ENCODE results near the gene SETD2. TPM values are rescaled to one million over a fixed set of nuclear protein-coding genes. Genes with fewer than 3 reads are reported as not detected.

Gene SETD2
- total RNA-seq, 1 experiment from 2014 or later: 38.0 TPM

DNA sequence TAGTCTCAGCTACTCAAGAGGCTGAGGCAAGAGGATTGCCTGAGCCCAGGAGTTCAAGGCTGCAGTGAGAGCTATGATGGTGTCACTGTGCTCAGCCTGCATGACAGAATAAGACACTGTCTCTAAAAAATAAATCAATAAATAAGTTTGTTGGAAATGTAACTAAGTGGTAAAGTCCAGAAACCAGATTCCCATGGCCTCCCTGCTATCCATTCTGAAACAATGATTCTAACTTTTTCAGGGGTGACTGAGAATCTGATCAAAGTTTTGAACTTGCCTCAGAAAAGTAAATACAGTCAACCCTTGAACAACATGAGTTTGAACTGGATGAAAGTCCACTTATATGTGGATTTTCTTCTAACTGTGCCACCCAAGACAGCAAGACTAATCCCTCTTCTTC, 98.2 kb downstream of the SETD2 start:
- ChIA-PET POLR2A (no interaction called here), CTCF (no interaction called here)
- DNase-seq (ENCODE audit: unreplicated experiment): no peak
- no peaks in the 10 kb centered on the region for H3K27me3 Mint-ChIP-seq (ENCODE audit: insufficient read depth, unreplicated experiment)
- no peak for TF ChIP-seq CTCF (IDR thresholded peaks at IDR 0.05; ENCODE audit: unreplicated experiment)
- BruUV-seq (replicated peaks): no TSS peak
- intact Hi-C loops (cut with micrococcal nuclease): no loop called here
- no peak overlapping the region for H3K27ac Mint-ChIP-seq (ENCODE audit: low read depth, unreplicated experiment)
- H3K4me3 Mint-ChIP-seq (ENCODE audit: unreplicated experiment): no peak overlapping the region
- H3K4me1 Mint-ChIP-seq (ENCODE audit: insufficient read depth, unreplicated experiment): no peaks in the 10 kb centered on the region
- no peaks in the 10 kb centered on the region for H3K9me3 Mint-ChIP-seq (ENCODE audit: unreplicated experiment)
- peaks cover 57% of the 10 kb centered on the region for H3K36me3 Mint-ChIP-seq (ENCODE audit: insufficient read depth, unreplicated experiment)

- BruUV-seq (replicated peaks): no TSS peak
- Mint-ChIP-seq H3K27ac (ENCODE audit: low read depth, unreplicated experiment) (no peak overlapping the region), H3K36me3 (ENCODE audit: insufficient read depth, unreplicated experiment) (peaks cover 54% of the 10 kb centered on the region), H3K27me3 (ENCODE audit: insufficient read depth, unreplicated experiment) (no peaks in the 10 kb centered on the region), H3K4me1 (ENCODE audit: insufficient read depth, unreplicated experiment) (no peaks in the 10 kb centered on the region), H3K9me3 (ENCODE audit: unreplicated experiment) (no peaks in the 10 kb centered on the region), H3K4me3 (ENCODE audit: unreplicated experiment) (no peak overlapping the region)
- POLR2A ChIA-PET: no interaction called here
- no peak for DNase-seq (ENCODE audit: unreplicated experiment)
- no peak for TF ChIP-seq CTCF (IDR thresholded peaks at IDR 0.05; ENCODE audit: unreplicated experiment)
- CTCF ChIA-PET: no interaction called here
- intact Hi-C loops (cut with micrococcal nuclease): no loop called here
Observed at GRCh38 chr3:47065058-47065457, 98.9 kb downstream of the SETD2 start.

DNA sequence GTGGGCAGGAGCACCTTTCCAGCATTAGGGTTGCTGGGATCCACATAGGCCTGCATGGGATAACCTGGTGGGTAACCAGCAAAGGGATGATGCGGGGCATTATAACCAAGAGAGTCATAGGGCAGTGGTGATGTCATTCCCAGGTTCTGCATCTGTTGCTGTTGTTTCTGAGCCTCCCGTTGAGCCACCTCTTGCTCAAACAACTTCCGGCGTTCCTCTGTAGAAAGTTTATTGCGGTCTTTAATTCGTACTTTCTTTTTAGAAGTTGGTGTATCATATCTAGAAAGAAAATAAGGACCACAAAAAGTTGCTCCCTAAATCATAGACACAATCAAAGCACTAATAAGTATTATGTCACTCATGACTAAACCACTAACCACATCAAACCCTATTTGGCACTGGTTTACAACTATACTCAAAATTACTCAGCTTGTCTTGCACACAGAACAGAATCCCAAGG, 106.7 kb downstream of the SETD2 start:
- no peaks in the 10 kb centered on the region for H3K27me3 Mint-ChIP-seq (ENCODE audit: insufficient read depth, unreplicated experiment)
- H3K9me3 Mint-ChIP-seq (ENCODE audit: unreplicated experiment): no peaks in the 10 kb centered on the region
- H3K36me3 Mint-ChIP-seq (ENCODE audit: insufficient read depth, unreplicated experiment): peaks cover 51% of the 10 kb centered on the region
- no peak overlapping the region for H3K4me3 Mint-ChIP-seq (ENCODE audit: unreplicated experiment)
- ChIA-PET CTCF (no interaction called here), POLR2A (no interaction called here)
- H3K4me1 Mint-ChIP-seq (ENCODE audit: insufficient read depth, unreplicated experiment): peaks cover 5% of the 10 kb centered on the region
- no peak for DNase-seq (ENCODE audit: unreplicated experiment)
- no peak overlapping the region for H3K27ac Mint-ChIP-seq (ENCODE audit: low read depth, unreplicated experiment)
- TF ChIP-seq CTCF (IDR thresholded peaks at IDR 0.05; ENCODE audit: unreplicated experiment): no peak
- intact Hi-C loops (cut with micrococcal nuclease): no loop called here
- no TSS peak for BruUV-seq (replicated peaks)

DNA sequence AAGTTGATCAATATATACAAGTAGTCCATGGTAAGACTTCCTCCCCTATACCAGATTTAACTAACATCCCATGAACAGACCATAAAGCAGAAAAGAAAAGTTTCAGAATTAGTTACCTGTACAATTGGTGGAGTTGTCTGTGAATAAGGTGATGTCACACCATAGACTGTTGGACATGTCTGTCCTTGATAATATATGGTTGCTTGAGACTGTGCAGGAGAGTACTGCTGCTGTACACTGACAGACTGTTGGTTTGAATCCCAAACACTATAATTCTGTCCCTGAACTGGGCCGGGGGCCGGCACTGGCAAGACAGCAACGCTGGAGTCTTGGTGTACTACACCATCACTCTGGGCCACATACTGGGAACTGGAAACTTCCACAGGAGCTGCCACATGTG, 107.2 kb downstream of the SETD2 start:
- no peak overlapping the region for H3K27ac Mint-ChIP-seq (ENCODE audit: low read depth, unreplicated experiment)
- DNase-seq (ENCODE audit: unreplicated experiment): no peak
- TF ChIP-seq CTCF (IDR thresholded peaks at IDR 0.05; ENCODE audit: unreplicated experiment): no peak
- intact Hi-C loops (cut with micrococcal nuclease): no loop called here
- H3K9me3 Mint-ChIP-seq (ENCODE audit: unreplicated experiment): no peaks in the 10 kb centered on the region
- no peak overlapping the region for H3K4me3 Mint-ChIP-seq (ENCODE audit: unreplicated experiment)
- ChIA-PET CTCF (interaction anchor here (0.8 kb wide), 1 partner anchor 349 kb away, joined by 4 read pairs; no protein-coding TSS in a partner anchor), POLR2A (interaction anchor here (1.2 kb wide), 1 partner anchor 13 kb away, joined by 3 read pairs; no protein-coding TSS in a partner anchor)
- peaks cover 5% of the 10 kb centered on the region for H3K4me1 Mint-ChIP-seq (ENCODE audit: insufficient read depth, unreplicated experiment)
- H3K36me3 Mint-ChIP-seq (ENCODE audit: insufficient read depth, unreplicated experiment): peaks cover 45% of the 10 kb centered on the region
- H3K27me3 Mint-ChIP-seq (ENCODE audit: insufficient read depth, unreplicated experiment): no peaks in the 10 kb centered on the region
- TSS peak; percentile 68 for BruUV-seq (replicated peaks)
